Glomerular visceral epithelial cell (primary cell): ENCODE data around the gene PFKFB2.

Experiments
- DNase-seq: peaks from one replicate; pipeline ENCODE4 v3.0.0-alpha.2; 2016; ENCODE audit errors: extremely low spot score

PFKFB2 gene

DNA sequence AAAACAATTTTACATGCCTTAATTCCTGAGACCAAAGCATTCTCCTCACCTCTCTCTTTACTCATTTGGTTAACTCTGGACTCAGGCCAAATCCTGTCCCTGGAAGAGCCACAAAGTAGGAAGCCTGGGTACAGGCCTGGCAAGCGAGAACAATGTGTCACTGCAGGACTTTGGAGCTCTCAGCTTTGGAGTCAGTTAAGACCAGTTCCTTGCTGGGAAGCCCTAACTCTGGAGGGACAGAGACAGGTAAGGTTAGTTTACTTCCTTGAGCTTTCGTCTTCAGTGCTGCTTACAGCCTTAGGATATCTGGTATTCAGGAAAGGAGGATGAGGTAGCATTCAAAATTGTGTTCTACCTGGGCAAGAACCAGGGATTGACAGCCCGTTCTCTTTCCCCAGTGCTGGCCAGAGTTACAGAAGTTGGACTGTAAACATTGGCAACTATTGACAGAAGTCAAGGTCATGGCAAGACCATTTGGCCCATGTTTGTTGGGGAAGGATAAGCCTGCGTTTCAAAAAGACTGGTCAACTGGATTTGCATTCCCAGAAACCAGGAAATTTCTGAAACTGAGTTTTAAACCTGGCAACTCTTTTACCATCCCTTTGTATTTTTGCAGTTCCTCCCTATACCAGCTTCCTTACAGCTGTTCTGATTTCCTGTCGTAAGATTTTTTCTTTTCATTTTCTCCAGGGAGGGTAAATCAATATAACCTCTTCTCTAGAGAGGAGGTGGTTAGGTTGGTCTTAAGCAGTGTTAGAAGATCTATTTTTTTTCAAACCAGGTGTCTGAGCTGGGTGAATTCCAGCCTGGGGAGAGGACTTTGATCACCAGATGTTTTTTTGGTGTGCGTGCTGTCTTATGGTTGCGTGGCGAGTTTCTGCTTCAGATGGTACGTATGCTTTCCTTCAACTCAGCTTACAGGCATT lies 35.9 kb downstream of the PFKFB2 start, which contains the start of gene C4BPB:
TSS of gene C4BPB (plus strand) at position 160 of the 926 bp plus-strand sequence. CDS start at position 832, 672 bp downstream.
- peak; percentile 34 for DNase-seq

DNA sequence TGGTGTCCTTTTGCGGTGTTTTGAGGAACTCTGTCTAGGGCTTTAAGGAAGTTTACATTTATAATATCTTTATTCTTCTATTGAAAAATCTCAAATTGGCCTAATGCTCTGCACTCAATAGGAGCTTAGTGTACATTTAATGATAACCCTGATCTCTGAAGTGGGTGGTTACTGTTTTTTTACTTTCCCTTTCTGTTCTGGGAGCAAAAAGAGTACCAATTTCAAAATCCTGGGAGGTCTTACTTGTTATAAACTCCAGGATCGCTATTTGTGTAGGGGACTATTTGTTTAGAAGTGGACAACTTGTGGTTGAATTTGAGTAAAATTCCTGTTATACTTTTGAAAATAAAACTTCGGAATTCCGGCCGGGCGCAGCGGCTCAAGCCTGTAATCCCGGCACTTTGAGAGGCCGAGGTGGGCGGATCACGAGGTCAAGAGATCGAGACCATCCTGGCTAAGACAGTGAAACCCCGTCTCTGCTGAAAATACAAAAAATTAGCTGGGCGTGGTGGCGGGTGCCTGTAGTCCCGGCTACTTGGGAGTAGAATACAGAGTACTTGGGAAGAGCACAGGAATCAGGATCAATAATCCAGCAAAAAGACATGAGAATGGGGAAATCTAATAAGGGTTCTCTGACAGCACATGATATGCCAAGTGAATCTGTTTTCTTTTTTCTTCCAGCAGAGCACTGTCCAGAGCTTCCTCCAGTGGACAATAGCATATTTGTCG lies 36.7 kb downstream of the PFKFB2 start:
- DNase-seq = no peak

- no peak for DNase-seq
These were observed 38.3 kb downstream of the PFKFB2 start for GRCh38 chr1:207091200-207091908.

DNA sequence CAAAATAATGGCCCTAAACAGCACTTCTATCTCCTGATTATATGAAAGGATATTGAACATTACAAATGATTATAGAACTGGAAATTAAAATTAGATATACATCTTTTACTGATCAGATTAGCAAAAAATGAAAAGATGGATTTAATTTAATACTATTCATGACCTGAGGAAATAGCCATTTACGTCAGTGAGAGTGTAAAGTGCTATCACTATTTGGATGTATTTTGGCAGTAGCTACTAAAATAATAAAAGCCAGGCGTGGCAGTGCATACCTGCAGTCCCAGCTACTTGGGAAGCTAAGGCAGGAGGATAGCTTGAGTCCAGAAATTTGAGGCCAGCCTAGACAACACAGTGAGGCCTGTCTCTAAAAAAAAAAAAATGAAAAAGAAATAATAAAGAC lies 40.9 kb downstream of the PFKFB2 start:
- no peak for DNase-seq

DNA sequence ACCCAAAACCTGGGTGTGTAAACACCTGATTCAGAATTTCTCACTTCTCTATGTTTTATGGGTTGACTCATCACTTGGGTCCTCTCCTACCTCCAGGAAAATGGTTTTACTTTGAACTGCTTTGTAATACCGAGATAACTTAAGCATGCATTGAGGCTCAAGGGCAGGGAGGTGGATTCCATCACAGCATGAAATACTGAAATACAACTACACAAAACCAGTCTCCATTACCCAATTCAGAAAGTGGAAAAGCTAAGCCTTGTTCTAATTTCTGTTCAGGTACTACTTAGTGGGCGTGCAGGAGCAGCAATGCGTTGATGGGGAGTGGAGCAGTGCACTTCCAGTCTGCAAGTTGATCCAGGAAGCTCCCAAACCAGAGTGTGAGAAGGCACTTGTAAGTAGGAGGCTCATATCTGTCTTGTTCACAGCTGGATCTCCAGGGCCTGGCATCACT lies 44.8 kb downstream of the PFKFB2 start:
- no peak for DNase-seq

GRCh38 chr1:207101720-207102119 lies 48.6 kb downstream of the PFKFB2 start:
- DNase-seq = no peak

DNA sequence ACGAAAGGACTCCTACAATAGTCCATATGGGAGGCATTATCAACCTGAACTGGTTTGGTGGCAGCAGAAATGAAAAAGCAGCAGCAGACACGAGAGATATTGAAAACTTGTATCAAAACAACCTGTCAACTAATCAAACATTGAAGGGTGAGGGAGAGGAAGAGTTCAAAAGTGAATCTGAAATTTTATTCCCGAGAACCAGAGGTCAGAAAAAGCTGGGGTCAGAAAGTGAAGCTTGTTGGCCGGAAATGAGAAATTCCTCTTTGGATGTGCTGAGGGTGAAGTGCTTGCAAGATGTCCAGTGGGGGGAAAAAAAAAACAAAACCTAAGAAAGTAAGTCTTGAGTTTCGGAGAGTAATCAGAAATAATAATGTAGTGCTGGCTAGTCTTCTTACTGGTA lies 49.1 kb downstream of the PFKFB2 start:
- no peak for DNase-seq

- no peak for DNase-seq
These were observed 49.6 kb downstream of the PFKFB2 start for GRCh38 chr1:207102659-207103058.

DNA sequence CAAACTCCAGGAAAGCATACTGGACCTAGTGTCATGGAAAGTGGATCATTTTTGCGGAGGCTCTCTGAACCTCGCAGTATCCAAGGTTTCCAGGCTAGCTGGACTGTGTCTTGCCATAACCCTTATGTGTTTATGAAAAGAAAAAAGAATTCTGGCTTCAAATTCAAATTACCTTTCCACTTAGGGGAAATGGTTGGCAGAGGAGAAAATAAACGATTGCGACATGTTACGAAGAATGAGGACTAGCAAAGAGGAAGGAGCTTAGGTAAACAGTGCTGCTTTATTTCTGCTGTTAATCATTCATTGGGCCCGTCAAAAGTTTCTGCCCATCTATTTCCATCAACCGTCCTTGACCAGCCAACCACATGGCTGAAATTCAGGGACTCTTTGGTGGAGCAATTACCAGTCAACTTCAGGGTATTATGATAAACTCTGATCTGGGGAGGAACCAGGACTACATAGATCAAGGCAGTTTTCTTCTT lies 50.9 kb downstream of the PFKFB2 start, which contains the start of gene C4BPA:
TSS of gene C4BPA (plus strand) at position 342 of the 482 bp plus-strand sequence. CDS start 8,793 bp downstream, outside the sequence.
- DNase-seq = no peak

DNA sequence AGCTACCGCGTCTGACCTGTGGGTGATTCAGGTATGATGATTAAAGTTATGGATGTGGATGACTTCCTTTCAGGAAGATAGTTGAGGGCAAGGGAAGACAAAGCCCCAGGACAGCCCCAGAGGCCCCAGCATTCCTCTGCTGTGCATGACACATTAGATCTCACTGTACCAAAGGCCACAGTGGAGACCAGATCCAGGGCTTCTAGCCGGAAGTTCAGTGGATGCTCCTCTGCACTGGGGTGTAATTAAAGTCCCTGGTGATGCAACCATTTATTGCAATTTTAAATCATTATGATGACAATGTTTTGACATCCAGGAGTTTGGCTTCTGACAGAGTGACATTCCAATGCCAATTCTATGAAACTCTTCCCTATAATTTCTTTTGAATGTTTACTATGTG lies 55.9 kb downstream of the PFKFB2 start:
- DNase-seq = no peak

- DNase-seq = no peak
These were observed 59.7 kb downstream of the PFKFB2 start for GRCh38 chr1:207112616-207113296.

- no peak for DNase-seq
These were observed 62.2 kb downstream of the PFKFB2 start for GRCh38 chr1:207115269-207115668.

DNA sequence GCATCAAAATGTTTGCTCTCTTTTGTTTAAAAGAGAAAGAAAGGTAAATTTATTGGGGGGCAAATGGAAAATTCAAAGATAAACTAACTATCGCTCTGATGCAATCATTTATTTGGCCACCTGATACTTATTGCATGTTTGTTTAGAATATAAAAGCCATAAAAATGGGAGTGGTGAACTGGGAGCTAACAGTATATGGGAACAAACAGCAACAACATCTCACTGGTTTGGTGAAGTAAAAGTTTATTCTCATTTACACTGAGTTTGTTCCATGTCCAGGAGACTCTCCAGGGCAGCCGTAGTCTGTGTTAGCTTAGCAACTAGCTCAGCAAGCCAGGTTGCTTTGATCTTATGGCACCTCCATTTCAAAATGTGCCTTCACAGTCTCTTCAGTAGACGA lies 71.3 kb downstream of the PFKFB2 start:
- no peak for DNase-seq

GRCh38 chr1:207128336-207128921 lies 75.4 kb downstream of the PFKFB2 start:
- no peak for DNase-seq

DNA sequence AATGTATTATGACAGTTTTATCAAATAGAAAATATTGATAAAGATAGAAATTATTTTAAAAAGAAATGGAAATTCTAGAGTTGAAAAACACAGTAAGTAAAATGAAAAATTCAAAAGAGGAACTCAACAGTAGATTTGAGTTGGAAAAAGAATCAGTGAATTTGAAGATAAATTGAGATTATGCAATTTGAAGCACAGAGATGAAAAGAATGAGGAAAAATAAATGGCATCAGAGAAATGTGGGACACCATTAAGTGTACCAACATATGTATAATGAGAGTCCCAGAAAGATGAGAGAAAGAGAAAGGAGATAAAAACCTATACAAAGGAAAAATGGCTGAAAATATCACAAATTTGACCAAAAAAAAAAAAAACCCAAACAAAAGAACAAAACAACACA lies 76.0 kb downstream of the PFKFB2 start:
- DNase-seq = no peak
